K562 (cell line): ENCODE results near the gene ZSWIM2.

ENCODE experiments used
- CTCF ChIP-seq, 3 experiments: IDR thresholded peaks in 2 of 3; conservative IDR thresholded peaks in 1 of 3; 2 replicates each; pipeline ENCODE4 v1.5.1; 2011 to 2012; ENCODE audit warnings: low read length in 3 of 3, mild to moderate bottlenecking in 3 of 3, control low read depth in 2 of 3, improper control_type of control experiment in 1 of 3, inconsistent platforms in 1 of 3, low read depth in 1 of 3, mixed read lengths in 1 of 3, moderate library complexity in 1 of 3; ENCODE audit not compliant: insufficient read depth in 2 of 3
- E2F4 ChIP-seq: sonication (generic); formaldehyde crosslinking; IDR thresholded peaks from 2 replicates; pipeline ENCODE4 v1.8.0; 2022; ENCODE audit warnings: mild to moderate bottlenecking, low read depth, missing genetic modification reagents
- EP300 ChIP-seq: IDR thresholded peaks from 2 replicates; pipeline ENCODE4 v1.6.1; 2012; ENCODE audit warnings: low read length, improper control_type of control experiment
- ETS1 ChIP-seq: conservative IDR thresholded peaks from 2 replicates; pipeline ENCODE4 v1.6.1; 2011; ENCODE audit warnings: low read depth, mild to moderate bottlenecking, low read length; ENCODE audit not compliant: control insufficient read depth
- ILF3 ChIP-seq: fragments of 450-650 bp; IDR thresholded peaks from 2 replicates; pipeline ENCODE4 v1.6.1; 2018; ENCODE audit warnings: antibody characterized with exemption, mild to moderate bottlenecking, moderate library complexity, borderline replicate concordance
- MED1 ChIP-seq: sonication (generic); formaldehyde crosslinking; IDR thresholded peaks from 2 replicates; pipeline ENCODE4 v1.8.1; 2023; ENCODE audit warnings: missing genetic modification reagents, borderline replicate concordance
- MEF2D ChIP-seq: conservative IDR thresholded peaks from 2 replicates; pipeline ENCODE4 v1.6.1; 2016; ENCODE audit warnings: low read depth, missing genetic modification characterization, missing compliant biosample characterization
- POLR2A ChIP-seq: fragments of 450-650 bp; conservative IDR thresholded peaks from 2 replicates; pipeline ENCODE4 v1.6.1; 2016
- POU5F1 ChIP-seq: fragments of 150-350 bp; IDR thresholded peaks from 2 replicates; pipeline ENCODE4 v1.6.1; 2014; ENCODE audit warnings: borderline replicate concordance, low read length, low read depth, mild to moderate bottlenecking; ENCODE audit not compliant: partially characterized antibody
- ZNF398 ChIP-seq: fragments of 250-450 bp; sonication (Bioruptor Pico); IDR thresholded peaks from 2 replicates; pipeline ENCODE4 v1.8.0; 2021; ENCODE audit warnings: moderate library complexity, mild to moderate bottlenecking, inconsistent platforms
- ZZZ3 ChIP-seq: fragments of 450-650 bp; IDR thresholded peaks from 2 replicates; pipeline ENCODE4 v1.6.1; 2016; ENCODE audit warnings: antibody characterized with exemption, mild to moderate bottlenecking, moderate library complexity

- no peak for TF ChIP-seq CTCF (IDR thresholded peaks at IDR 0.05 in 2 of 3, conservative IDR thresholded peaks at IDR 0.05 in 1 of 3; ENCODE audit: insufficient read depth in 2 of 3, low read depth in 1 of 3, low read length in 3 of 3)
- TF ChIP-seq ZNF398, result no peak
- TF ChIP-seq POU5F1, result no peak
- no peak for TF ChIP-seq MEF2D (tag)
- TF ChIP-seq E2F4, result no peak
- TF ChIP-seq ETS1, result no peak
- no peak for TF ChIP-seq EP300
- TF ChIP-seq ILF3, result no peak
- no peak for TF ChIP-seq ZZZ3
- no peak for TF ChIP-seq MED1 (CRISPR knock-in tag)
- no peak for TF ChIP-seq POLR2A
These were observed 26.6 kb downstream of the ZSWIM2 start for GRCh38 chr2:186822323-186822722.
